ENCODE results near the gene KRT72.
A peak's percentile ranks its signal among the peaks of the same experiment; 100 is the strongest.

Gene KRT72

DNA sequence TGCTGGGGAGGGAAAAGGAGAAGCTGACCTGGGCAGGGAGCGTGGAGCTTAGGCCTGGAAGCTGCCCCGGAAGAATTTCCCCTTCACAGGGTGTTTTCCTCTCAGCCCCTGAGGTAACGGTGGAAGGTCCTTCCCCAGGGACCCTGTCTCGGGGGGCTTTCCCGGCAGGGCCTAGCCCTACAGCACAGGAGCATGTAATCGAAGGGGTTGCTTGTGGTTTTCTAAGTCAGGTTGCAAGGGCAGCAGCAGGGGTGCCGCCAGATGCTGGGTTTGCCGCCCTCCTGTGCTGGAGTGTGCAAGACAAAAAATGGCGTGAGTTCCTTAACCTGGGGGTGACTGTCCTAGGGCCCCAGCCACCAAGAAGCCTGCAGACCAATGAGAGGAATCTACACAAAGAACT, 26.0 kb downstream of the KRT72 start:
- DNase-seq, result no peak

GRCh38 chr12:52573743-52574142, 27.5 kb downstream of the KRT72 start, which contains the start of gene KRT74:
Gene KRT74 (minus strand): TSS chr12:52573843. CDS start chr12:52573777, 66 bp downstream.
- no peak for DNase-seq

DNA sequence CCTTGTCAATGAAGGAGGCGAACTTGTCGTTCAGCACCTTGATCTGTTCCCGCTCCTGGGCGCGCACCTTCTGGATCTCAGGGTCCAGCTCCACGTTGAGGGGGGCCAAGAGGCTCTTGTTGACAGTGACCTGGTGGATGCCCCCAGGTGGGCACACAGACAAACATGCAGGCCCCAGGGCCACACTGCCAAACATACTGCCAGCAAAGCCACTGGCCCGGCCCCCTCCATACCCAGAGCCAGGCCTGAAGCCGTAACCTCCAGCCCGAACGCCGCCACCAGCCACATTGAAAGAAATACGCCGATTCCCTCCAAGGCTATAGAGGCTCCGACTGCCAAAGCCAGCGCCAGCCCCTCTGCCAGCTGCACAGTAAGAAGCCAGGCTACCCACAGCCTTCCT, 28.0 kb downstream of the KRT72 start:
- no peak for DNase-seq

- no peak for DNase-seq
These were observed 30.8 kb downstream of the KRT72 start for GRCh38 chr12:52570511-52570910.

DNA sequence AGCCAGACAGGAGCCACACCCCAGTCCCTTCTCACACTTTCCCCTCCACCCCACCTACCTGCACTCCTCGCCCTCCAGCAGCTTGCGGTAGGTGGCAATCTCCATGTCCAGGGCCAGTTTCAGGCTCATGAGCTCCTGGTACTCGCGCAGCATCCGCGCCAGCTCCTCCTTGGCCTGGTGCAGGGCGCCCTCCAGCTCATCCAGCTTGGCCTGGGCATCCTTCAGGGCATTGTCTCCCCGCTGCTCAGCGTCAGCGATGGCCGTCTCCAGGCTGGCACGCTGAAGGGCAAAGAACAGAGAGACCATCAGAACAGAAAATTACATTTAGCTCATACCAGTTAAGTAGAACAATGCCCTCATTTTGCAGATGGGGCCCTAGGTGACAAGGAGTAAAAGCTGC, 33.2 kb downstream of the KRT72 start:
- DNase-seq, result no peak

DNA sequence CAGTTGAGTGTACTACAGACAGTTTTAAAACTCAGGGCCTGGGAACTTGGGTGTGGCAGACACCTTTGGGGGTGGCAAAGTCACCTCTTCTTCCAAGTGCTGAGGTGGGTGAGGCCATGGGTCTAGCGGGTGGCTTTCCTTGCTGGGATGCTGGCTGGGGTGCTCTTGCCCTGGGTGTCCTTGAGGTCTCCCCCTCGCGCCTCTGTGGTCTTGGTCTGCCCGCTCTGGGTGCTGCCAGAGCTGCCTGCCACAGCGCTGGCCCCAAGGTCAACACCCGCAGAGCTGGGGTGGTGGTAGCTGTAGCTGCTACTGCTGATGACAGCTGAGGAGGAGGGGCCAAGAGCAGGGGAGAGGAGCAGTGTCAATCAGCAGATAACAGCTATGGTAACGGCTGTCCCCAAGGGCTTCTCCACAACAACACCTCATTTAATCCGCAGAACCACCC, 34.4 kb downstream of the KRT72 start:
- DNase-seq, result peak; percentile 75

- no peak for DNase-seq
These were observed 36.7 kb downstream of the KRT72 start for GRCh38 chr12:52564582-52564981.

- DNase-seq, result no peak
These were observed 39.3 kb downstream of the KRT72 start for GRCh38 chr12:52561880-52562449.

GRCh38 chr12:52559979-52560378, 41.3 kb downstream of the KRT72 start:
- DNase-seq, result no peak

DNA sequence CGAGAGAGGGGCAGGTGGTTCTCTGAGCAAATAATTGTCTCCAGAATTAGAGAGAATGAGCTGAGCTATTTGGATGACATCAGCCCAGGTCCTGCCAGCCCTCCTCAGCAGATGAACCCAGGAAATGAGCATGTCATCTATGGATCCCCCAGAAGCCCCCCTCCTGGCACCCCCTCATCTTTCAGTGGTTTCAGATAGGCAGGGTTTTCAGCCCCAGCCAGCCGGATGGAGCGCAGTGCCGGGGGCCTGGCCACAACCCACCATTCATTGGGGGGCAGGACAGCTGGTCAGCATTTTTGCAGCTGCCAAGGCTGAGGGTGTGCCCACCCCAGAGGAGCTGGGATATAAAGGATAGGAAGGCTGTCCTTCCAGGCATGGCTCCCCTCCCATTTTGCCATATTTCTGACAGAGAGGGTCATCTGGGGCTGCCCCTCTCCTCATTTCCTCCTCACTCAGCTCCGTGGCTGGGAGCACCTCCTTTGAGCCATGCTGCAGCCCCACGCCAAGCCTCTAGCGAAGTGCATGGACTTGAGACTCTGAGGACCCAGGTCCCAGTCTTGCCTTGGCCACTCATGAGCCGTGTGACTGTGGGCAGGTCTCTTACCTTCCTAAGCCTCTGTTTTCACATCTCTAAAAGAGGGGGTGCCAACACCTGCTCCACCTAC, 42.4 kb downstream of the KRT72 start:
- no peak for DNase-seq

GRCh38 chr12:52557476-52557875, 43.8 kb downstream of the KRT72 start:
- no peak for DNase-seq

GRCh38 chr12:52555577-52555976, 45.7 kb downstream of the KRT72 start:
- DNase-seq, result peak; percentile 39

DNA sequence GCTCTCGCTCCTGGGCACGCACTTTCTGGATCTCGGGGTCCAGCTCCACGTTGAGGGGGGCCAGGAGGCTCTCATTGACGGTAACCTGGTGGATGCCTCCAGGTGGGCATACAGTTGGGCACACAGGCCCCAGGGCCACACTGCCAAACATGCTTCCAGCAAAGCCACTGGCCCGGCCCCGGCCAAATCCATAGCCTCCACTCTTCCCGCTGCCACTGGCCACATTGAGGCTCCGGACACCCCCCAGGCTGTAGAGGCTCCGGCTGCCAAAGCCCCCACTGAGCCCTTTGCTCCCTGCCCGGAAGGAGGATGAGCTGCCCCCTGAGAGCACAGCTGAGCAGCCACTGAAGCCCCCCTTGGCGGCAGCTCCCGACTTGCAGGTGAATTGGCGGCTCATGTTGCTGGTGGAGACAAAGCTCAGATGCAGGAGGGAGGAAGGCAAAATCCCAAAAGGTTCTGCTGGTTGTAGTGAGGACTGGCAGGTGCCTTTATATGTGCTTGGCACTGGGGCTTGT, 48.5 kb downstream of the KRT72 start, which contains the start of gene KRT71:
Gene KRT71, minus strand, starts transcription at position 465 of the 515 bp plus-strand sequence. Its CDS starts 68 bp downstream, at position 397.
- no peak for DNase-seq

GRCh38 chr12:52552055-52552454, 49.2 kb downstream of the KRT72 start:
- no peak for DNase-seq

- DNase-seq, result no peak
These were observed 49.9 kb downstream of the KRT72 start for GRCh38 chr12:52551216-52551865.

DNA sequence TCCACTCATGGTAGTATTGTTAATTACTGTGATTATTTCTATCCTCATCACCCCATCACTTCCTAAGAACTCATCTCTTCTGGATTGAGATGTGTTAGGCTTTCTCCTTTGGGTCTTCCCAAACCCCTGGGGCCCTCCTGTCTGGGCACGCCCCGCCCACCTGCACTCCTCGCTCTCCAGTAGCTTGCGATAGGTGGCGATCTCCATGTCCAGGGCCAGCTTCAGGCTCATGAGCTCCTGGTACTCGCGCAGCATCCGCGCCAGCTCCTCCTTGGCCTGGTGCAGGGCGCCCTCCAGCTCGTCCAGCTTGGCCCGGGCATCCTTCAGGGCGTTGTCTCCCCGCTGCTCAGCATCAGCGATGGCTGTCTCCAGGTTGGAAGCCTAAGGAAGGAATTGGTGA, 55.1 kb downstream of the KRT72 start:
- DNase-seq, result no peak

DNA sequence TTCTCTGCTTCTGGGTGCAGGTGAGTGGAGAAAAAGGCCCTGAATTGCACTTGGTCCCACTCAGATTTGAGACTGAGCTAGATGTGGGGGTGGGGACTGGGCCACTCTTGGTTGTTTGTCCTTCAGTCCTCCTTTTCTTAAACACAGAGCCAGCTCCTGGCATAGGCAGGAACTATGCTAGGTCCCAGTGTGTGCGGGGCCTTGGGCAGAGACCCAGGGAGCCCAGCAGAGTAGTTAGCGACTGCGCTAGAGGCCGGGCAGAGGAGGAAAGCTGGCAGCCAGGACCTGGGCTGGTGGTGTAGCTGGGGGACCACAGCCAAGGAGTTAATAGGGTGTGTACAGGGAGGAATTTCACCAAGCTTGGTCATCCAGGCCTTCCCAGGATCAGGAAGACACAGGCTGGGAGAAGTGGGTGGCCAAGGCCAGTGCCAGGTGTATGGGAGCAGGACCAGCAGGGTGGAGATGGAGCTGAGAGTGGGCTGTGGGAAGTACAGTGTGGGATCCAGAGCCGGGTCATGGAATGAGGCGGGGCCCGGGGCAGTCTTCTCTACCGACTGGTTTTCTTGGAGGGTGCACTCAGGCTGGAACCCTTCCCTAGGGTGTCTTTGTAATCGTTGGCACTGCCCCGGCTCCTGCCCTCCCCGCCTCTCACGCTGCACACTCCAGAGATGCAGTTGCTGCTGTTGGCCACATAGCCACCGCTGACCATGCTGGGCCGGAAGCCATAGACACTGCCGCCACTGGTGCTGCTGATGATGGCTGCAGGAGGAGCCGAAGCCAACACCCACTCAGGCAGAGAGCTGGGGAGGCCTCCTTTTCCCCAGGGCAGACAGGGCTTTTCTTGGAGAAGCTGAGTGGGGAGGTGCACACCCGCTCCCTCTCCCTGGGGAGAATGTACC, 57.0 kb downstream of the KRT72 start:
- no peak for DNase-seq

GRCh38 chr12:52542785-52543318, 58.4 kb downstream of the KRT72 start:
- DNase-seq, result no peak

DNA sequence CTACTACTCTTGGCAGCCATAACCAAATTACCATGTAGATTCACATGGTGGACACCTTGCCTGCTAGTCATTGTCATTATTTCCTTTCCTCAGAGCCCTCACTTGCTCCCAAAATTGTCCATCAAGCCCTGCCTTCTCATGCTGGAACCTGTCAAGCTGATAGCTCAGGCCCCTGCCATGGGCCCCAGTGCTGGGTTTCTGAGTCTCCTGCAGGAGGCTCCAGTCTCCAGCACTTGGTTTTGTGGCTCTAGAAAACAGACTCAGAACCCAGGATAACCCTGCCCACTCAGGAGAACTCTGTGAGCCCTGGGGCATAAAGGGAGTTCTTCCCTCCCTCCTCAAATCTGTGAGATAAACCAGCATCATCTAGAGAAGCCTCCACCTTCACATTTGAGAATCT, 59.1 kb downstream of the KRT72 start:
- DNase-seq, result no peak

GRCh38 chr12:52541709-52542108, 59.6 kb downstream of the KRT72 start:
- DNase-seq, result no peak

GRCh38 chr12:52540531-52540930, 60.7 kb downstream of the KRT72 start:
- DNase-seq, result no peak

GRCh38 chr12:52539821-52540173, 61.5 kb downstream of the KRT72 start:
- no peak for DNase-seq
